Parathyroid adenoma (tissue), 2 donors: ENCODE data around the gene KIAA1549.

Source experiments
- H2AFZ ChIP-seq: fragments of 300-600 bp; sonication (generic); one replicate; pipeline ENCODE4 v1.7.0; 2017; ENCODE audit warnings: antibody characterized with exemption, mild to moderate bottlenecking
- H3K27ac ChIP-seq: fragments of 300-600 bp; sonication (generic); one replicate; pipeline ENCODE4 v1.7.0; 2017
- H3K27me3 ChIP-seq: fragments of 300-600 bp; sonication (generic); one replicate; pipeline ENCODE4 v1.7.0; 2017; ENCODE audit warnings: low read length; ENCODE audit not compliant: control insufficient read depth, insufficient read depth
- H3K36me3 ChIP-seq: fragments of 300-600 bp; sonication (generic); one replicate; pipeline ENCODE4 v1.7.0; 2017; ENCODE audit warnings: low read length; ENCODE audit not compliant: control insufficient read depth, insufficient read depth
- H3K4me1 ChIP-seq: fragments of 300-600 bp; sonication (generic); one replicate; pipeline ENCODE4 v1.7.0; 2017; ENCODE audit warnings: control low read depth
- H3K4me2 ChIP-seq: fragments of 300-600 bp; sonication (generic); one replicate; pipeline ENCODE4 v1.7.0; 2017; ENCODE audit warnings: low read length
- H3K4me3 ChIP-seq: fragments of 300-600 bp; sonication (generic); one replicate; pipeline ENCODE4 v1.7.0; 2017; ENCODE audit warnings: low read depth, low read length
- H3K79me2 ChIP-seq: fragments of 300-600 bp; sonication (generic); one replicate; pipeline ENCODE4 v1.7.0; 2017; ENCODE audit warnings: control low read depth
- H3K9ac ChIP-seq: fragments of 300-600 bp; sonication (generic); one replicate; pipeline ENCODE4 v1.7.0; 2017; ENCODE audit warnings: mild to moderate bottlenecking
- H3K9me3 ChIP-seq: fragments of 300-600 bp; sonication (generic); one replicate; pipeline ENCODE4 v1.7.0; 2017; ENCODE audit warnings: low read length; ENCODE audit not compliant: control insufficient read depth
- CTCF ChIP-seq: fragments of 300-600 bp; sonication (generic); IDR thresholded peaks from one replicate; pipeline ENCODE4 v1.7.0; 2017; ENCODE audit warnings: antibody characterized with exemption, mild to moderate bottlenecking
- donor health status: primary hyperparathyroidism.

KIAA1549 gene

DNA sequence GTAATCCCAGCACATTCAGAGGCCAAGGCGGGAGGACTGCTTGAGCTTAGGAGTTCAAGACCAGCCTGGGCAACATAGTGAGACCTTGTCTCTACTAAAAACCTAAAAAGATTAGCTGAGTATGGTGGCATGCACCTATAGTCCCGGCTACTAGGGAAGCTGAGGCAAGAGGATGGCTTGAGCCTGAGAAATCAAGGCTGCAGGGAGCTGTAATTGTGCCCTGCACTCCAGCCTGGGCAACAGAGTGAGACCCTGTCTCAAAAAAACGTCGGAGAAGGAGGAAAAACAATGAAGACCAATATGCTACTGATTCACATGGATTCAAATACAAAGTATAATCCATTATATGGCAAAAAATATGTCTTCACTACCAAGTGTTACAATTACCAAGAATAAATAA, 41.1 kb upstream of the KIAA1549 start:
- Histone ChIP-seq H3K27ac (no peak overlapping the region), H3K4me2 (no peak overlapping the region), H3K9ac (no peak overlapping the region), H3K36me3 (no peaks in the 10 kb centered on the region), H3K4me1 (no peaks in the 10 kb centered on the region), H2AFZ (no peak overlapping the region), H3K4me3 (no peak overlapping the region), H3K9me3 (no peaks in the 10 kb centered on the region), H3K27me3 (no peaks in the 10 kb centered on the region), H3K79me2 (no peaks in the 10 kb centered on the region)
- TF ChIP-seq CTCF: no peak

- H3K9me3 ChIP-seq: no peaks in the 10 kb centered on the region
- TF ChIP-seq CTCF: no peak
- no peaks in the 10 kb centered on the region for H3K79me2 ChIP-seq
Observed at GRCh38 chr7:139018910-139019309, 37.7 kb upstream of the KIAA1549 start.

DNA sequence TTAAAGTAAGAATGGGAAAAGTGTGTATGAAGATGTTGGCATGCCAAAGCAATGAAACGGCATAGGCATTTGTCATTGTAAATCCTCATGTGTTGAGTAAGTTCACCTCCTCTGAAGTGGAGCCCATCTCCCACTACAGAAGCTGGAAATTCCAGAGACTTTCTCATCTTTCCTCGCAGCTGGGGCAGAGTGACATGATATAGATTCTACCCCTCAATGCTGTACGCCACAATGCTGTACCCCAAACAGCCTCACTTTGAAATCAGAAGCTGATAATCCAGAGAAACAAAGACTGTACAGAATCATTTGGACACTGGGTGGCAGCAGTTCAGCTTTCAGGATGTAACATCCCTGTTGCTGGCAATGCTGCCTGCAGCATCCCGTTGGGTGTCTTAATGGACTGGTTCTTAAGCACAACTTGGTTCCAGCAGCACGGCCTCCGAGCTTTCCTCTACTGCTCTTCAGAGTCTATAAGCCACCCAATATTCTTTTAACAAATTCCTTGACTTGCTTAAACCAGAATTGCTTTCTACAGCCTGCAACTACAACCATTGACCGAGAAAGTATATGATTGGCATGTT, 35.8 kb upstream of the KIAA1549 start:
- peak; percentile 55 for TF ChIP-seq CTCF
- no peaks in the 10 kb centered on the region for H3K4me1 ChIP-seq
- H2AFZ ChIP-seq: peak overlapping the region; percentile 2
- H3K79me2 ChIP-seq: no peaks in the 10 kb centered on the region
- H3K9me3 ChIP-seq: no peaks in the 10 kb centered on the region
- H3K4me3 ChIP-seq: no peak overlapping the region
- H3K4me2 ChIP-seq: no peak overlapping the region
- H3K36me3 ChIP-seq: no peaks in the 10 kb centered on the region
- H3K27ac ChIP-seq: no peak overlapping the region
- no peaks in the 10 kb centered on the region for H3K27me3 ChIP-seq
- H3K9ac ChIP-seq: no peak overlapping the region

More at GRCh38 chr7:139018910-139019309, 37.7 kb upstream of the KIAA1549 start:
- Histone ChIP-seq H3K4me3 (no peak overlapping the region), H3K4me1 (no peaks in the 10 kb centered on the region), H3K27ac (no peak overlapping the region), H3K27me3 (no peaks in the 10 kb centered on the region), H3K9ac (no peak overlapping the region), H2AFZ (no peak overlapping the region), H3K4me2 (no peak overlapping the region), H3K36me3 (no peaks in the 10 kb centered on the region)

DNA sequence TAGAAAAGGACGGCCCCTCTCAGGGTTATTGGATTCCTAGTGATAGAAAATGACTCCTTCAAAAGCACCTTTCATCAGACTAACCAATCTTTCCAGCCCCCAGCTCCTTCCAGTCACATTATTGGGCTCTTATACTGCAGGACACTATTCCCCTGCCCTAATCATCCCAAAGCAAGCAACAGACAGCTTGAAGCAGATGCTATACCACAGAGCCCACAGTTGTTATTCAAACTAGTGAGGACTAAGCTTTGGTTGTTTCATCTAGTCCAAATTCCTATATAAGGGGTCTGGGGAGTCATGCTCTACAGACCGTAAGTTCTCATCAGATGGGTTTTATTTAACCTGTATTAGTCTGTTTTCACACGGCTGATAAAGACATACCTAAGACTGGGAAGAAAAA, 30.2 kb upstream of the KIAA1549 start:
- H3K36me3 ChIP-seq: no peaks in the 10 kb centered on the region
- H3K4me1 ChIP-seq: no peaks in the 10 kb centered on the region
- no peak overlapping the region for H3K4me3 ChIP-seq
- no peak overlapping the region for H2AFZ ChIP-seq
- no peak overlapping the region for H3K9ac ChIP-seq
- TF ChIP-seq CTCF: no peak
- no peak overlapping the region for H3K27ac ChIP-seq
- no peaks in the 10 kb centered on the region for H3K9me3 ChIP-seq
- no peaks in the 10 kb centered on the region for H3K79me2 ChIP-seq
- H3K4me2 ChIP-seq: no peak overlapping the region
- H3K27me3 ChIP-seq: no peaks in the 10 kb centered on the region

DNA sequence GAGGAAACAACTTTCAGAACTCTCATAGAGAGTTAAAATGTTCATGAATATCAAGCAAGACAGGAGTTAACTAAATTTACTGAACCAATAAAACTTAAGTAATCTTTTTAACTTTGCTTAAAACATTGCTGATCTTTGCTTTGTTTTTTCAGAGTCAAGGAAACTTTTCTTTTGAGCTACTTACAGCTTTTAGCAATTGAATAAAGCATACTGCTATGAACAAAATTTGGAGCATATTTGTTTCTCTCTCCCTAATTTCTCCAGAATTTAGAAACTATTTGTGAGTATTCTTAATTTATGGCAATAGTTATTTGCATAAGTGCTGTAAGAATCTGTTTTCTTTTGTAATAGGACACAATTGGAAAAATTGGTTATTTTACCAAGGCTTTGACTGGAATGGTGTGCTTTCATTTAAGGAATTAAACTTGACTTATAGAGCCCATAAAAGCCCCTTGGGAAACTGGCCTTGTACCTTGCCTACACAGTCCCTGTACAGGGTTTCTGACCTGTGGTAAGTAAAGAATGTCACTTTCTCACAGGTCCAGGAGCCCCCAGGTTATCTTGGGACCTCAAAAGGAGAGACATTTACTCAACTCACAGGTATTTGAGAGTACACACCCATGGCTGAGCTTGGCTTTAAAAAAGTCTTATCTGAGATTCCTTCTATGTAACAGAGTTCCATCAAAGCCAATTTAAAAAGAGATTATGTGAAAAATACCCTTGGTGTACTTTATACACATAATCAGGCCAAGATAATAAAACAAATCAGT, 23.3 kb upstream of the KIAA1549 start:
- Histone ChIP-seq H3K4me1 (no peaks in the 10 kb centered on the region), H3K27ac (no peak overlapping the region), H2AFZ (no peak overlapping the region), H3K36me3 (no peaks in the 10 kb centered on the region), H3K4me2 (no peak overlapping the region), H3K9ac (no peak overlapping the region), H3K9me3 (no peaks in the 10 kb centered on the region), H3K79me2 (no peaks in the 10 kb centered on the region), H3K27me3 (no peaks in the 10 kb centered on the region), H3K4me3 (no peak overlapping the region)
- TF ChIP-seq CTCF: no peak
